Activated CD4-positive, alpha-beta memory T cell treated with anti-CD3 and anti-CD28 coated beads for 36 hours (primary cell): ENCODE measurements around the gene PLD1. TPM values are rescaled to one million over a fixed set of nuclear protein-coding genes. Genes with fewer than 3 reads are reported as not detected.
"Not testable (repeated sequence)": the region's sequence is repeated elsewhere in the genome, so short reads cannot be mapped to it uniquely, and the experiment has no call there.

ENCODE experiments used
- CTCF ChIA-PET: fragments of 350-600 bp; sonication (Branson Sonifier 250); formaldehyde crosslinking; loops from one replicate; lab custom pipeline; 2021; ENCODE audit warnings: antibody characterized with exemption, inconsistent platforms; lab: Charles Lee
- POLR2A ChIA-PET: fragments of 350-600 bp; sonication (Branson Sonifier 250); formaldehyde crosslinking; loops from one replicate; lab custom pipeline; 2021; ENCODE audit warnings: antibody characterized with exemption; lab: Charles Lee
- DNase-seq: peaks from one replicate; pipeline ENCODE4 v3.0.0-alpha.2; 2020
- H3K27ac Mint-ChIP-seq: one replicate; pipeline ENCODE4 v1.8.0; 2021; ENCODE audit warnings: mixed read lengths
- H3K27me3 Mint-ChIP-seq: one replicate; pipeline ENCODE4 v1.8.0; 2021; ENCODE audit warnings: mixed read lengths
- H3K36me3 Mint-ChIP-seq: one replicate; pipeline ENCODE4 v1.8.0; 2021; ENCODE audit warnings: mixed read lengths
- H3K4me1 Mint-ChIP-seq: one replicate; pipeline ENCODE4 v1.8.0; 2021; ENCODE audit warnings: low read depth, mixed read lengths
- H3K4me3 Mint-ChIP-seq: one replicate; pipeline ENCODE4 v1.8.0; 2021; ENCODE audit warnings: mild to moderate bottlenecking, mixed read lengths
- H3K9me3 Mint-ChIP-seq: one replicate; pipeline ENCODE4 v1.8.0; 2021; ENCODE audit warnings: mixed read lengths
- intact Hi-C: fragments of 100-400 bp; cut with micrococcal nuclease; formaldehyde crosslinking; loops from one replicate; pipeline ENCODE4 v1.15.1; 2023
- total RNA-seq, 2 experiments: library from RNA; stranded (reverse); gene quantifications; one replicate each; pipeline ENCODE4 v1.2.3, GENCODE V29; 2021

The PLD1 gene
- total RNA-seq, 2 experiments from 2014 or later, result 0.99 to 1.4 TPM

GRCh38 chr3:171694888-171695287 is 115.4 kb downstream of the PLD1 start:
- CTCF ChIA-PET, result no interaction called here
- POLR2A ChIA-PET, result no interaction called here
- Mint-ChIP-seq H3K27ac (no peak overlapping the region), H3K9me3 (no peaks in the 10 kb centered on the region), H3K4me1 (peaks cover 4% of the 10 kb centered on the region), H3K4me3 (no peak overlapping the region), H3K27me3 (peaks cover 11% of the 10 kb centered on the region), H3K36me3 (no peaks in the 10 kb centered on the region)
- intact Hi-C loops, result no loop called here
- no peak for DNase-seq

- H3K27ac Mint-ChIP-seq, H3K36me3 Mint-ChIP-seq, H3K9me3 Mint-ChIP-seq, H3K4me1 Mint-ChIP-seq, intact Hi-C loops, POLR2A ChIA-PET, DNase-seq, H3K4me3 Mint-ChIP-seq, CTCF ChIA-PET, H3K27me3 Mint-ChIP-seq: not testable (repeated sequence)
Measured at GRCh38 chr3:171692551-171692950, 117.7 kb downstream of the PLD1 start.

- H3K36me3 Mint-ChIP-seq, result no peaks in the 10 kb centered on the region
- intact Hi-C loops, result no loop called here
- ChIA-PET CTCF (no interaction called here), POLR2A (no interaction called here)
- peaks cover 2% of the 10 kb centered on the region for H3K27me3 Mint-ChIP-seq
- no peak overlapping the region for H3K27ac Mint-ChIP-seq
- DNase-seq, result no peak
- no peak overlapping the region for H3K4me3 Mint-ChIP-seq
- H3K4me1 Mint-ChIP-seq, result peaks cover 4% of the 10 kb centered on the region
- H3K9me3 Mint-ChIP-seq, result no peaks in the 10 kb centered on the region
Measured at GRCh38 chr3:171691485-171691884, 118.8 kb downstream of the PLD1 start.

GRCh38 chr3:171690281-171690680 is 120.0 kb downstream of the PLD1 start:
- Mint-ChIP-seq H3K4me3 (no peak overlapping the region), H3K4me1 (peaks cover 4% of the 10 kb centered on the region), H3K27me3 (peaks cover 3% of the 10 kb centered on the region), H3K9me3 (no peaks in the 10 kb centered on the region), H3K36me3 (no peaks in the 10 kb centered on the region), H3K27ac (no peak overlapping the region)
- no peak for DNase-seq
- CTCF ChIA-PET, result no interaction called here
- intact Hi-C loops, result no loop called here
- POLR2A ChIA-PET, result no interaction called here

- no peaks in the 10 kb centered on the region for H3K36me3 Mint-ChIP-seq
- peaks cover 8% of the 10 kb centered on the region for H3K27me3 Mint-ChIP-seq
- no peak overlapping the region for H3K27ac Mint-ChIP-seq
- intact Hi-C loops, result no loop called here
- H3K4me3 Mint-ChIP-seq, result no peak overlapping the region
- POLR2A ChIA-PET, result no interaction called here
- peaks cover 4% of the 10 kb centered on the region for H3K4me1 Mint-ChIP-seq
- no peaks in the 10 kb centered on the region for H3K9me3 Mint-ChIP-seq
- CTCF ChIA-PET, result interaction anchor here (0.6 to 1.9 kb wide), 3 partner anchors 14 to 653 kb away, joined by 4 to 5 read pairs (median 4); no protein-coding TSS in a partner anchor
- DNase-seq, result no peak
Measured at GRCh38 chr3:171688593-171688992, 121.7 kb downstream of the PLD1 start.

GRCh38 chr3:171688002-171688401 is 122.3 kb downstream of the PLD1 start:
- Mint-ChIP-seq H3K4me1 (peaks cover 4% of the 10 kb centered on the region), H3K27ac (no peak overlapping the region), H3K27me3 (peaks cover 14% of the 10 kb centered on the region), H3K9me3 (no peaks in the 10 kb centered on the region), H3K4me3 (no peak overlapping the region), H3K36me3 (no peaks in the 10 kb centered on the region)
- POLR2A ChIA-PET, result no interaction called here
- CTCF ChIA-PET, result interaction anchor here (1.1 to 1.9 kb wide), 2 partner anchors 74 to 653 kb away, joined by 4 to 5 read pairs; no protein-coding TSS in a partner anchor
- no peak for DNase-seq
- intact Hi-C loops, result no loop called here

- Mint-ChIP-seq H3K27me3 (peaks cover 16% of the 10 kb centered on the region), H3K36me3 (no peaks in the 10 kb centered on the region), H3K27ac (no peak overlapping the region), H3K4me3 (no peak overlapping the region), H3K4me1 (peaks cover 4% of the 10 kb centered on the region), H3K9me3 (no peaks in the 10 kb centered on the region)
- ChIA-PET POLR2A (no interaction called here), CTCF (interaction anchor here (1.9 kb wide), 1 partner anchor 654 kb away, joined by 5 read pairs; no protein-coding TSS in a partner anchor)
- intact Hi-C loops, result no loop called here
- DNase-seq, result no peak
Measured at GRCh38 chr3:171687581-171687980, 122.7 kb downstream of the PLD1 start.

GRCh38 chr3:171687064-171687463 is 123.2 kb downstream of the PLD1 start:
- Mint-ChIP-seq H3K36me3 (no peaks in the 10 kb centered on the region), H3K27me3 (peaks cover 16% of the 10 kb centered on the region), H3K9me3 (no peaks in the 10 kb centered on the region), H3K27ac (no peak overlapping the region), H3K4me1 (peaks cover 4% of the 10 kb centered on the region), H3K4me3 (no peak overlapping the region)
- no peak for DNase-seq
- intact Hi-C loops, result no loop called here
- POLR2A ChIA-PET, result no interaction called here
- CTCF ChIA-PET, result no interaction called here

- Mint-ChIP-seq H3K27ac (no peak overlapping the region), H3K4me1 (peaks cover 2% of the 10 kb centered on the region), H3K27me3 (peaks cover 16% of the 10 kb centered on the region), H3K4me3 (no peak overlapping the region), H3K36me3 (no peaks in the 10 kb centered on the region), H3K9me3 (no peaks in the 10 kb centered on the region)
- ChIA-PET CTCF (no interaction called here), POLR2A (no interaction called here)
- intact Hi-C loops, result no loop called here
- DNase-seq, result no peak
Measured at GRCh38 chr3:171685116-171685895, 125.0 kb downstream of the PLD1 start.

- intact Hi-C loops, result no loop called here
- POLR2A ChIA-PET, result no interaction called here
- H3K4me1 Mint-ChIP-seq, result no peaks in the 10 kb centered on the region
Measured at GRCh38 chr3:171684221-171684620, 126.1 kb downstream of the PLD1 start.

GRCh38 chr3:171682743-171683142 is 127.5 kb downstream of the PLD1 start:
- Mint-ChIP-seq H3K27ac (no peak overlapping the region), H3K27me3 (peaks cover 16% of the 10 kb centered on the region), H3K36me3 (no peaks in the 10 kb centered on the region), H3K9me3 (no peaks in the 10 kb centered on the region), H3K4me1 (no peaks in the 10 kb centered on the region), H3K4me3 (no peak overlapping the region)
- DNase-seq, result no peak
- intact Hi-C loops, result no loop called here
- ChIA-PET CTCF (no interaction called here), POLR2A (no interaction called here)

More at GRCh38 chr3:171684221-171684620, 126.1 kb downstream of the PLD1 start:
- CTCF ChIA-PET, result no interaction called here
- no peak overlapping the region for H3K27ac Mint-ChIP-seq
- peaks cover 16% of the 10 kb centered on the region for H3K27me3 Mint-ChIP-seq
- DNase-seq, result no peak
- H3K4me3 Mint-ChIP-seq, result no peak overlapping the region
- no peaks in the 10 kb centered on the region for H3K36me3 Mint-ChIP-seq
- H3K9me3 Mint-ChIP-seq, result no peaks in the 10 kb centered on the region

GRCh38 chr3:171680726-171681411 is 129.4 kb downstream of the PLD1 start:
- Mint-ChIP-seq H3K27me3 (peaks cover 16% of the 10 kb centered on the region), H3K36me3 (no peaks in the 10 kb centered on the region), H3K9me3 (no peaks in the 10 kb centered on the region), H3K4me3 (no peak overlapping the region), H3K27ac (no peak overlapping the region), H3K4me1 (no peaks in the 10 kb centered on the region)
- intact Hi-C loops, result no loop called here
- ChIA-PET CTCF (no interaction called here), POLR2A (no interaction called here)
- no peak for DNase-seq
